ENCODE measurements around the gene TMEM259. TPM values are rescaled to one million over a fixed set of nuclear protein-coding genes. Genes with fewer than 3 reads are reported as not detected.

The TMEM259 gene
- polyA plus RNA-seq, 3 donors = 92.3 to 145 (median 126) TPM

- DNase-seq (ENCODE audit: extremely low read depth in 1 of 11, low read depth in 9 of 11, low spot score in 4 of 11) = no peak
Measured at GRCh38 chr19:960020-960419, 60.9 kb downstream of the TMEM259 start.

Other genes with a start within 250 kb of the TMEM259 start
- gene PTBP1, start 223.7 kb downstream of the TMEM259 start, polyA plus RNA-seq (ENCODE audit: insufficient read length in 3 of 3) = 100 to 1,000 TPM; 349 to 460 (median 382) TPM
- 10 to 100 TPM in 2 of 3 donors, 1 to 10 TPM in 1; 8.2 to 19.3 (median 15.8) TPM for gene PLPPR3, start 199.2 kb downstream of the TMEM259 start, polyA plus RNA-seq (ENCODE audit: insufficient read length in 3 of 3)
- gene AZU1, start 193.3 kb downstream of the TMEM259 start, polyA plus RNA-seq (ENCODE audit: insufficient read length in 3 of 3) = 1 to 10 TPM; 1.4 to 1.9 (median 1.9) TPM
- 1 to 10 TPM in 2 of 3 donors, under 1 TPM in 1; 0.81 to 2.4 (median 1.6) TPM for gene PRTN3, start 180.1 kb downstream of the TMEM259 start, polyA plus RNA-seq (ENCODE audit: insufficient read length in 3 of 3)
- under 1 TPM; 0.33 to 0.98 (median 0.34) TPM for gene ELANE, start 168.8 kb downstream of the TMEM259 start, polyA plus RNA-seq (ENCODE audit: insufficient read length in 3 of 3)
- gene CFD, start 161.5 kb downstream of the TMEM259 start, polyA plus RNA-seq (ENCODE audit: insufficient read length in 3 of 3) = 1 to 10 TPM; 1.9 to 4.9 (median 3.9) TPM
- gene MED16, start 127.9 kb downstream of the TMEM259 start, polyA plus RNA-seq (ENCODE audit: insufficient read length in 3 of 3) = 10 to 100 TPM; 40.3 to 68.6 (median 58.3) TPM
- gene RNU6-9, start 127.6 kb downstream of the TMEM259 start, polyA plus RNA-seq (ENCODE audit: insufficient read length in 3 of 3) = not detected
- gene R3HDM4, start 107.9 kb downstream of the TMEM259 start, polyA plus RNA-seq (ENCODE audit: insufficient read length in 3 of 3) = 10 to 100 TPM; 33.7 to 55.0 (median 49.0) TPM
- gene KISS1R, start 103.8 kb downstream of the TMEM259 start, polyA plus RNA-seq (ENCODE audit: insufficient read length in 3 of 3) = 1 to 10 TPM in 2 of 3 donors, under 1 TPM in 1; 0.34 to 1.2 (median 1.1) TPM
- gene ARID3A, start 95.1 kb downstream of the TMEM259 start, polyA plus RNA-seq (ENCODE audit: insufficient read length in 3 of 3) = 10 to 100 TPM; 19.9 to 37.0 (median 28.3) TPM
- 10 to 100 TPM; 30.6 to 72.6 (median 54.1) TPM for gene WDR18, start 36.8 kb downstream of the TMEM259 start, polyA plus RNA-seq (ENCODE audit: insufficient read length in 3 of 3)
- 1 to 10 TPM in 2 of 3 donors, under 1 TPM in 1; 0.37 to 2.0 (median 1.2) TPM for gene GRIN3B, start 20.7 kb downstream of the TMEM259 start, polyA plus RNA-seq (ENCODE audit: insufficient read length in 3 of 3)
- gene RNU6-2, start 399 bp upstream of the TMEM259 start, polyA plus RNA-seq (ENCODE audit: insufficient read length in 3 of 3) = not detected
- gene CNN2, start 5.5 kb upstream of the TMEM259 start, polyA plus RNA-seq (ENCODE audit: insufficient read length in 3 of 3) = 100 to 1,000 TPM; 163 to 196 (median 180) TPM
- gene ABCA7, start 19.0 kb upstream of the TMEM259 start, polyA plus RNA-seq (ENCODE audit: insufficient read length in 3 of 3) = 10 to 100 TPM in 1 of 3 donors, 1 to 10 TPM in 2; 7.2 to 10.1 (median 8.2) TPM
- 10 to 100 TPM in 2 of 3 donors, 1 to 10 TPM in 1; 8.5 to 15.7 (median 15.4) TPM for gene ARHGAP45, start 46.0 kb upstream of the TMEM259 start, polyA plus RNA-seq (ENCODE audit: insufficient read length in 3 of 3)
- gene POLR2E, start 74.3 kb upstream of the TMEM259 start, polyA plus RNA-seq (ENCODE audit: insufficient read length in 3 of 3) = 100 to 1,000 TPM; 120 to 167 (median 144) TPM
- gene GPX4, start 82.9 kb upstream of the TMEM259 start, polyA plus RNA-seq (ENCODE audit: insufficient read length in 3 of 3) = 100 to 1,000 TPM; 237 to 269 (median 243) TPM
- 10 to 100 TPM; 14.9 to 23.6 (median 18.3) TPM for gene SBNO2, start 153.1 kb upstream of the TMEM259 start, polyA plus RNA-seq (ENCODE audit: insufficient read length in 3 of 3)
- 10 to 100 TPM; 56.8 to 62.2 (median 59.0) TPM for gene STK11, start 184.7 kb upstream of the TMEM259 start, polyA plus RNA-seq (ENCODE audit: insufficient read length in 3 of 3)
- 1 to 10 TPM; 1.5 to 8.7 (median 2.0) TPM for gene CBARP, start 216.9 kb upstream of the TMEM259 start, polyA plus RNA-seq (ENCODE audit: insufficient read length in 3 of 3)
- 100 to 1,000 TPM in 2 of 3 donors, 10 to 100 TPM in 1; 82.2 to 145 (median 129) TPM for gene ATP5F1D, start 220.6 kb upstream of the TMEM259 start, polyA plus RNA-seq (ENCODE audit: insufficient read length in 3 of 3)
- 10 to 100 TPM; 42.1 to 70.7 (median 67.6) TPM for gene MIDN, start 227.5 kb upstream of the TMEM259 start, polyA plus RNA-seq (ENCODE audit: insufficient read length in 3 of 3)
- 100 to 1,000 TPM; 803 to 982 (median 849) TPM for gene CIRBP, start 248.2 kb upstream of the TMEM259 start, polyA plus RNA-seq (ENCODE audit: insufficient read length in 3 of 3)